GM23248 (cell line): Measurements from ENCODE around the gene IFNG.

ENCODE experiments used
- EZH2 ChIP-seq: fragments of 200-600 bp; sonication (generic); IDR thresholded peaks from 2 replicates; pipeline ENCODE4 v1.6.1; 2018; ENCODE audit warnings: antibody characterized with exemption, mild to moderate bottlenecking; ENCODE audit not compliant: insufficient read depth, poor library complexity, severe bottlenecking
- EZH2phosphoT487 ChIP-seq: fragments of 200-600 bp; sonication (generic); IDR thresholded peaks from 2 replicates; pipeline ENCODE4 v1.6.1; 2018; ENCODE audit warnings: antibody characterized with exemption, moderate library complexity, mild to moderate bottlenecking, low read depth; ENCODE audit not compliant: insufficient read depth

GRCh38 chr12:68109001-68109400 is 50.5 kb downstream of the IFNG start:
- no peak for TF ChIP-seq EZH2
- no peak for TF ChIP-seq EZH2phosphoT487
